ENCODE measurements around the gene RNF26. TPM values are rescaled to one million over a fixed set of nuclear protein-coding genes. Genes with fewer than 3 reads are reported as not detected.

RNF26 gene
- total RNA-seq, 2 experiments from 2014 or later, result 29.9 TPM

- H3K4me1 Mint-ChIP-seq, result peaks cover 11% of the 10 kb centered on the region
- ATAC-seq (no peak), DNase-seq (no peak)
- H3K27me3 Mint-ChIP-seq, result peaks cover 33% of the 10 kb centered on the region
- H3K9me3 Mint-ChIP-seq (ENCODE audit: low read depth), result no peaks in the 10 kb centered on the region
- no peak overlapping the region for H3K4me3 Mint-ChIP-seq
- ChIA-PET POLR2A (interaction anchor here (0.6 to 1.5 kb wide), 2 partner anchors 20 to 119 kb away, joined by 3 to 5 read pairs; no protein-coding TSS in a partner anchor), CTCF (interaction anchor here (0.6 to 4.8 kb wide), 20 partner anchors 11 to 253 kb away, joined by 3 to 153 read pairs (median 6); partner anchors contain the start of genes C1QTNF5 and USP2)
- intact Hi-C loops (cut with DNase I, micrococcal nuclease), result no loop called here
- H3K36me3 Mint-ChIP-seq (ENCODE audit: low read depth), result no peaks in the 10 kb centered on the region
- no peak overlapping the region for H3K27ac Mint-ChIP-seq
Observed at GRCh38 chr11:119355091-119355843, 20.9 kb downstream of the RNF26 start.

- ChIA-PET CTCF (interaction anchor here (0.6 to 4.8 kb wide), 40 partner anchors 9 to 291 kb away, joined by 3 to 153 read pairs (median 4); partner anchors contain the start of genes C1QTNF5, HMBS and USP2), POLR2A (interaction anchor here (1.4 to 1.5 kb wide), 2 partner anchors 18 to 118 kb away, joined by 5 read pairs; no protein-coding TSS in a partner anchor)
- intact Hi-C loops (cut with DNase I, micrococcal nuclease), result loop anchor here (1.0 kb wide), 4 partner anchors 18 to 118 kb away; partner anchors contain the start of genes RNF26 (in 1 of the 2) and USP2 (in 1 of the 2)
- Mint-ChIP-seq H3K4me3 (peak overlapping the region; percentile 70), H3K27ac (peak overlapping the region; percentile 70), H3K36me3 (ENCODE audit: low read depth) (no peaks in the 10 kb centered on the region), H3K27me3 (peaks cover 29% of the 10 kb centered on the region), H3K4me1 (peaks cover 17% of the 10 kb centered on the region), H3K9me3 (ENCODE audit: low read depth) (no peaks in the 10 kb centered on the region)
- ATAC-seq (peak; percentile 80), DNase-seq (peak; percentile 89)
Observed at GRCh38 chr11:119356349-119357031, 22.2 kb downstream of the RNF26 start.

- DNase-seq (no peak), ATAC-seq (no peak)
- peaks cover 22% of the 10 kb centered on the region for H3K4me1 Mint-ChIP-seq
- H3K27ac Mint-ChIP-seq, result no peak overlapping the region
- H3K4me3 Mint-ChIP-seq, result peak overlapping the region; percentile 34
- H3K27me3 Mint-ChIP-seq, result peaks cover 25% of the 10 kb centered on the region
- POLR2A ChIA-PET, result interaction anchor here (1.4 to 1.5 kb wide), 2 partner anchors 19 to 118 kb away, joined by 5 read pairs; no protein-coding TSS in a partner anchor
- no peaks in the 10 kb centered on the region for H3K9me3 Mint-ChIP-seq (ENCODE audit: low read depth)
- no peaks in the 10 kb centered on the region for H3K36me3 Mint-ChIP-seq (ENCODE audit: low read depth)
- intact Hi-C loops (cut with DNase I, micrococcal nuclease), result no loop called here
- CTCF ChIA-PET, result interaction anchor here (0.7 to 4.8 kb wide), 26 partner anchors 8 to 291 kb away, joined by 3 to 153 read pairs (median 6); partner anchors contain the start of gene USP2
Observed at GRCh38 chr11:119357074-119357473, 22.7 kb downstream of the RNF26 start.

GRCh38 chr11:119359365-119360214 lies 25.3 kb downstream of the RNF26 start:
- ChIA-PET POLR2A (no interaction called here), CTCF (interaction anchor here (0.5 to 4.8 kb wide), 5 partner anchors 10 to 183 kb away, joined by 3 to 153 read pairs (median 13); partner anchors contain the start of gene USP2)
- intact Hi-C loops (cut with DNase I, micrococcal nuclease), result no loop called here
- Mint-ChIP-seq H3K36me3 (ENCODE audit: low read depth) (no peaks in the 10 kb centered on the region), H3K4me3 (no peak overlapping the region), H3K27ac (peak overlapping the region; percentile 13), H3K4me1 (peaks cover 32% of the 10 kb centered on the region), H3K27me3 (peaks cover 32% of the 10 kb centered on the region), H3K9me3 (ENCODE audit: low read depth) (no peaks in the 10 kb centered on the region)
- DNase-seq (no peak), ATAC-seq (no peak)

GRCh38 chr11:119361056-119361787 lies 26.9 kb downstream of the RNF26 start:
- Mint-ChIP-seq H3K36me3 (ENCODE audit: low read depth) (no peaks in the 10 kb centered on the region), H3K4me1 (peaks cover 29% of the 10 kb centered on the region), H3K27me3 (peaks cover 35% of the 10 kb centered on the region), H3K27ac (peak overlapping the region; percentile 13), H3K9me3 (ENCODE audit: low read depth) (no peaks in the 10 kb centered on the region), H3K4me3 (no peak overlapping the region)
- intact Hi-C loops (cut with DNase I, micrococcal nuclease), result loop anchor here in 1 of 2 experiments (1.0 kb wide), 1 partner anchor 20 kb away; the partner anchor contains the start of gene USP2
- ATAC-seq (peak; percentile 94), DNase-seq (peak; percentile 87)
- ChIA-PET CTCF (interaction anchor here (1.0 to 2.9 kb wide), 11 partner anchors 9 to 121 kb away, joined by 3 to 21 read pairs (median 8); partner anchors contain the start of gene USP2), POLR2A (interaction anchor here (0.5 to 0.6 kb wide), 3 partner anchors 27 to 113 kb away, joined by 3 read pairs; partner anchors contain the start of gene RNF26)

GRCh38 chr11:119361941-119362725 lies 27.8 kb downstream of the RNF26 start:
- Mint-ChIP-seq H3K36me3 (ENCODE audit: low read depth) (no peaks in the 10 kb centered on the region), H3K27ac (no peak overlapping the region), H3K9me3 (ENCODE audit: low read depth) (no peaks in the 10 kb centered on the region), H3K4me3 (no peak overlapping the region), H3K27me3 (peaks cover 40% of the 10 kb centered on the region), H3K4me1 (peaks cover 26% of the 10 kb centered on the region)
- no peak for DNase-seq
- ATAC-seq, result no peak
- ChIA-PET POLR2A (interaction anchor here (0.5 to 0.6 kb wide), 2 partner anchors 28 to 112 kb away, joined by 3 read pairs; partner anchors contain the start of gene RNF26), CTCF (interaction anchor here (0.6 to 2.9 kb wide), 17 partner anchors 8 to 367 kb away, joined by 3 to 21 read pairs (median 4); partner anchors contain the start of genes CBL, NECTIN1 and USP2)
- intact Hi-C loops (cut with DNase I, micrococcal nuclease), result loop anchor here in 1 of 2 experiments (1.0 kb wide), 1 partner anchor 19 kb away; the partner anchor contains the start of gene USP2

GRCh38 chr11:119362741-119363080 lies 28.4 kb downstream of the RNF26 start:
- DNase-seq (no peak), ATAC-seq (no peak)
- Mint-ChIP-seq H3K4me3 (no peak overlapping the region), H3K9me3 (ENCODE audit: low read depth) (no peaks in the 10 kb centered on the region), H3K4me1 (peaks cover 26% of the 10 kb centered on the region), H3K36me3 (ENCODE audit: low read depth) (no peaks in the 10 kb centered on the region), H3K27me3 (peaks cover 38% of the 10 kb centered on the region), H3K27ac (no peak overlapping the region)
- POLR2A ChIA-PET, result no interaction called here
- intact Hi-C loops (cut with DNase I, micrococcal nuclease), result no loop called here
- CTCF ChIA-PET, result interaction anchor here (0.7 to 2.9 kb wide), 10 partner anchors 8 to 74 kb away, joined by 3 to 15 read pairs (median 6); no protein-coding TSS in a partner anchor

- no peak for DNase-seq
Observed at GRCh38 chr11:119363081-119363850, 28.9 kb downstream of the RNF26 start.

More at GRCh38 chr11:119363081-119363850, 28.9 kb downstream of the RNF26 start:
- Mint-ChIP-seq H3K4me3 (no peak overlapping the region), H3K27ac (no peak overlapping the region), H3K27me3 (peaks cover 36% of the 10 kb centered on the region), H3K4me1 (peaks cover 26% of the 10 kb centered on the region), H3K9me3 (ENCODE audit: low read depth) (no peaks in the 10 kb centered on the region), H3K36me3 (ENCODE audit: low read depth) (no peaks in the 10 kb centered on the region)
- POLR2A ChIA-PET, result no interaction called here
- CTCF ChIA-PET, result interaction anchor here (0.8 to 2.9 kb wide), 6 partner anchors 10 to 73 kb away, joined by 3 to 15 read pairs (median 6); no protein-coding TSS in a partner anchor
- no peak for ATAC-seq
- intact Hi-C loops (cut with DNase I, micrococcal nuclease), result no loop called here
